Melanocyte of skin (primary cell): ENCODE results near the gene SCAMP5. TPM values are rescaled to one million over a fixed set of nuclear protein-coding genes. Genes with fewer than 3 reads are reported as not detected.

Experiments used
- small RNA-seq, 2 donors: library from RNA; depleted of rRNA; stranded (forward); fragments of <200 nt; gene quantifications; one replicate each; pipeline ENCODE3, GENCODE V24; 2012
- total RNA-seq, 2 donors: library from RNA; depleted of rRNA; stranded (reverse); fragments of >200 nt; gene quantifications; 2 replicates each; pipeline ENCODE4 v1.2.3, GENCODE V29; 2012

SCAMP5 gene, protein sequence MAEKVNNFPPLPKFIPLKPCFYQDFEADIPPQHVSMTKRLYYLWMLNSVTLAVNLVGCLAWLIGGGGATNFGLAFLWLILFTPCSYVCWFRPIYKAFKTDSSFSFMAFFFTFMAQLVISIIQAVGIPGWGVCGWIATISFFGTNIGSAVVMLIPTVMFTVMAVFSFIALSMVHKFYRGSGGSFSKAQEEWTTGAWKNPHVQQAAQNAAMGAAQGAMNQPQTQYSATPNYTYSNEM
- 10 to 100 TPM in 1 of 2 donors, 1 to 10 TPM in 1; 10.0 to 10.3 TPM for total RNA-seq

DNA sequence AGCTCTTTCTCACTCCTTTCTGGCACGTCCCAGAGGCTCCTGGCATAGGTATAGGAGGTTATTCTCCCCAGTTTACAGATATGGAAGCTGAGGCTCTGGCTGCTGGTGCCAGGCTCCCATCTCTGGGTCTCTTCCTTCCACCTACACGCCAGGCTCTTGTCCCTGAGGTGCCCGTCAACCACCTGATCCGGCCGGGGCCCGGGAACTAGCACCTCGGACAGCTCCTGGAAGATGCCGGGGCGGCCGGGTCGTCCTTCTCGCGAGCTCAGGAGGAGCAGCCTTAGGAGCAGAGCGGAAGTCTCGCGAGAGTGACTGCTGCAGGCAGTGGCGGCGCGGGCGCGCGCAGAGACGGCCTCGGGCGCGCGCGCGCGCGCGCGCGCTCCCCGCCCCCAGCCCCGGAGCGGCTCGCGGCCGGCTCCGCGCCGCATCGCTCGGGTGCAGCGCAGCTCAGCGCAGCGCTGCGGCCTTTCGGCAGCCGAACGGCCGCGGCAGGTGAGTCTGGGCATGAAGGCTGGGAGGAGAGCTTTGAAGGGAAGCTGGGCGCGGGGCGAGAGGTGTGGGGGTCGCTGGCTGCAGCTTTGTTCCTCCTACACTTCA, at the start of gene SCAMP5:
Gene SCAMP5 (plus strand): TSS at position 382 of the 597 bp plus-strand sequence. CDS start 16,277 bp downstream, outside the sequence.

DNA sequence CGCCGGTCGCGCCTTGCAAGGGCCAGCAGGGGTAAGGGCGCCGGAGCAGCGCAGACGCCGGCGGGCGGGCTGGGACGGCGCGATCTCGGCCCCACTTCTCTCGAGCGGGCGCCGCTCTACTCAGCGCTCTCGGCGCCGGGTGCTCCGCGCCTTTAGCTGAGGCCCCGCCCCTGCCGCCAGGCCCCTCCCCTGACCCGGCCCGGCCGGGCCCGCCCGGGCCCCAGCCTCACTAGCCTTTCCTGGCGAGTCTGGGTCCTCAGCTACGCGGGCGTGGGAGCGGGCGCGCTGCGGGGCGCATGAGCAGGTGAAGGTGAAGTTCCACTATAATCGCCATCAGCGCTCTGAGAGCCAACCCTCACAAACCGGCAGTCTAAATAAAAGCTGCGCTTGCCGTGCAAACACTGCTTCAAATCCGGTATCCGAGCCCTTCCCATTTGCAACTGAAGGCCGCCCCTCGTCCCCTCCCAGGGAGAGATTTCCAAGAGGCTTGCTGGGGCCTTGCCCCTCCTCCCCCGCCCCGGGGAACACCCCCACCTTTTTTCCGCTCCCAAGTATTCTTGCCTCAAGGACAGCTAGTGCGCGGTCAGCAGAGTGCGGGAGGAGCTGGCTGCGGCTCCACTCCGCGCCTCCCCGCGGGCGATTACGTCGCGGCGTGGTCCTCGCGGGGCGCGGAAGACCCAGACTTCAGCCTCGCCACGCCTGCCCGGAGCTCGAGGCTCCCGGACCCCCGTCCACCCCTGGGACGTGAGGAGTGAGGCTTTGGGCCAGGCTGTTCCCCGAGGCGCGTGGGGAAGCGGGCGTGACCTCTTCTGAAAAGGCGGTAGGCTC, 38.5 kb upstream of the SCAMP5 start, which contains the start of gene RPP25:
Gene RPP25 (minus strand): TSS at position 125 of the 828 bp plus-strand sequence. CDS start 189 bp downstream, outside the sequence.

DNA sequence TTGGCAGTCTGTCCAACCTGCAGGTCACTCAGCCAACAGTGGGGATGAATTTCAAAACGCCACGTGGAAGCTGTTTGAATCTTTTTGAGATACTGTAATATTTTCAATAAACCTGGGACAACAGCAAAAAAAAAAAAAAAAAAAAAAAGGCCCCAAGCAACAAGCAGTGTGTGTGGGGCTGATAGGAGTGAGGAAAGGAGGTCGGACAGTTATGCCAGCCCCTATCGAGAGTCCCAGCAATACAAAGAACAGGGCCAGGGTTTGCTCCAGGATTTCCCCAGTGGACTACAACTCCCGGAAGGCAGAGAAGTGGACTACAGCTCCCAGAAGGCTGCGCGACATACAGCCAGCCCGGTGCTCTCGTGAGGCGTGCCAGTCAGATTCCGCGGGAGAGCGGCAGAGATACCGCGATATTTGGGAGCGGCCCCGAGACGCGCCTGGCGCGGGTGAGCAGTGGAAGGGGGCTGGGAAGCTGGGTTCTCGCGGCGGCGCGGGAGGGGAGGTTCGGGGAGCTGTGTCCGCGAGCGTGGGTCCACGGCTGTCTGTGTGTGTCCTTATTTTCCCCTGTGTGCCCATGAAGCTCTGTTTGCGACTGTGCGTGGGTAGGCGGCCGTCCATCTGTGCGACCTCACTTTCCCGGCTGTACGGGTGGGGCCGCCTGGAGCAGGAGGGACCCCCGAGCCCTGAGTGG, 28.0 kb downstream of the SCAMP5 start, which contains the start of gene PPCDC:
Gene PPCDC (plus strand): TSS at position 410 of the 691 bp plus-strand sequence. CDS start 4,729 bp downstream, outside the sequence.

Small RNA genes within 50 kb of the gene (small RNA-seq; reads per million reads assigned to genes)
- 0 reads per million in 2 donors for gene AC015720.1
- gene RF00019: 0 reads per million in 2 donors

Other genes with a start within 250 kb of the SCAMP5 start
- under 1 TPM in 1 of 2 donors, not detected in 1; under 0.01 TPM for gene CYP1A2, start 246.7 kb upstream of the SCAMP5 start, total RNA-seq
- 10 to 100 TPM; 32.0 to 84.6 TPM for gene CSK, start 213.5 kb upstream of the SCAMP5 start, total RNA-seq
- under 1 TPM in 1 of 2 donors, not detected in 1; under 0.01 TPM for gene LMAN1L, start 182.7 kb upstream of the SCAMP5 start, total RNA-seq
- not detected for gene CPLX3, start 168.9 kb upstream of the SCAMP5 start, total RNA-seq
- 10 to 100 TPM; 38.0 to 44.0 TPM for gene ULK3, start 152.4 kb upstream of the SCAMP5 start, total RNA-seq
- 10 to 100 TPM; 28.3 to 33.4 TPM for gene SCAMP2, start 122.2 kb upstream of the SCAMP5 start, total RNA-seq
- gene MPI, start 105.5 kb upstream of the SCAMP5 start, total RNA-seq: 10 to 100 TPM; 43.4 to 43.6 TPM
- gene FAM219B, start 88.7 kb upstream of the SCAMP5 start, total RNA-seq: 10 to 100 TPM; 31.6 to 43.0 TPM
- 10 to 100 TPM; 59.5 to 71.3 TPM for gene COX5A, start 57.5 kb upstream of the SCAMP5 start, total RNA-seq
- gene RPP25, start 38.8 kb upstream of the SCAMP5 start, total RNA-seq: 10 to 100 TPM; 29.6 to 67.3 TPM
- 10 to 100 TPM; 14.8 to 19.6 TPM for gene PPCDC, start 28.0 kb downstream of the SCAMP5 start, total RNA-seq
- 10 to 100 TPM; 11.7 to 17.0 TPM for gene C15orf39, start 206.3 kb downstream of the SCAMP5 start, total RNA-seq